K562 (cell line): ENCODE results near the gene SLC27A6. TPM values are rescaled to one million over a fixed set of nuclear protein-coding genes. Genes with fewer than 3 reads are reported as not detected.

ENCODE experiments used
- ATAC-seq: fragments of 200-7000 bp; cut with Tn5 transposase; 3 replicates; pipeline ENCODE4 v1.9.1; 2020; ENCODE audit warnings: moderate library complexity
- BruUV-seq: library from RNA; stranded (reverse); fragments of 400-500 nt; replicated peaks from 2 replicates; lab custom pipeline; 2021; lab: Mats Ljungman, UMichigan
- CTCF ChIA-PET: fragments of 300-600 bp; formaldehyde crosslinking; extraction: SDS; loops from one replicate; lab custom pipeline; 2021; ENCODE audit warnings: low intra/inter-chr PET ratio; lab: Yijun Ruan, JAX
- POLR2A ChIA-PET: fragments of 300-600, 350-650 bp; sonication (Branson Sonifier 250); formaldehyde crosslinking; extraction: SDS; loops from one replicate; lab custom pipeline; 2021; ENCODE audit warnings: antibody characterized with exemption, inconsistent platforms; lab: Yijun Ruan, JAX
- DNase-seq, 4 experiments: peaks; one replicate each; pipeline versions ENCODE4 v3.0.0 to v3.0.0-alpha.2; 2011 to 2018; ENCODE audit warnings: low spot score in 3 of 4, mixed read lengths in 3 of 4; ENCODE audit errors: extremely low read depth in 1 of 4
- FAIRE-seq: peaks from 2 replicates; lab custom pipeline; 2011; peaks lifted over from hg19 to GRCh38; lab: Jason Lieb, UNC
- H2AFZ ChIP-seq: 2 replicates; pipeline ENCODE4 v1.6.0; 2011; ENCODE audit warnings: low read depth, low read length, control low read depth, inconsistent platforms
- H3K27ac ChIP-seq: fragments of 200-600 bp; 3 replicates; pipeline ENCODE4 v1.8.0; 2011; ENCODE audit warnings: low read depth, mild to moderate bottlenecking, control low read depth, inconsistent platforms, low read length, moderate library complexity, mixed read lengths; ENCODE audit errors: extremely low read depth
- H3K27me3 ChIP-seq, 2 experiments: fragments of 300-600 bp in 1 of 2; 2 replicates in 1 of 2; 3 replicates in 1 of 2; pipeline versions ENCODE4 v1.6.0 to v1.8.0; 2011; ENCODE audit warnings: inconsistent platforms in 2 of 2, low read length in 2 of 2, mild to moderate bottlenecking in 1 of 2, mixed read lengths in 1 of 2, moderate library complexity in 1 of 2; ENCODE audit not compliant: control insufficient read depth in 2 of 2, insufficient read depth in 2 of 2
- H3K36me3 ChIP-seq: fragments of 300-600 bp; 3 replicates; pipeline ENCODE4 v1.8.0; 2011; ENCODE audit warnings: mild to moderate bottlenecking, low read length, inconsistent platforms; ENCODE audit not compliant: control insufficient read depth, insufficient read depth
- H3K4me1 ChIP-seq, 2 experiments: fragments of 200-600 bp in 1 of 2; replicated peaks in 1 of 2; 2 replicates in 1 of 2; 3 replicates in 1 of 2; pipeline versions ENCODE4 v1.5.1 to v1.8.0; 2011; ENCODE audit warnings: inconsistent platforms in 2 of 2, low read length in 2 of 2, mild to moderate bottlenecking in 1 of 2, mixed read lengths in 1 of 2, moderate library complexity in 1 of 2; ENCODE audit not compliant: control insufficient read depth in 2 of 2, insufficient read depth in 2 of 2
- H3K4me2 ChIP-seq: 2 replicates; pipeline ENCODE4 v1.6.1; 2011; ENCODE audit warnings: low read length, control low read depth, inconsistent platforms, mixed read lengths; ENCODE audit not compliant: insufficient read depth
- H3K4me3 ChIP-seq: fragments of 200-600 bp; sonication (generic), shearing (Covaris generic); 2 replicates; pipeline ENCODE4 v1.5.1; 2016; ENCODE audit warnings: control low read depth, inconsistent platforms
- H3K79me2 ChIP-seq: fragments of 200-600 bp; 3 replicates; pipeline ENCODE4 v1.8.0; 2011; ENCODE audit warnings: low read length, inconsistent platforms; ENCODE audit not compliant: control insufficient read depth, insufficient read depth
- H3K9ac ChIP-seq, 2 experiments: 2 replicates each; pipeline versions ENCODE4 v1.6.0 to v1.6.1; 2011; ENCODE audit warnings: low read depth in 2 of 2, low read length in 2 of 2, control low read depth in 1 of 2, inconsistent platforms in 1 of 2, mild to moderate bottlenecking in 1 of 2, mixed read lengths in 1 of 2; ENCODE audit not compliant: insufficient read depth in 1 of 2
- H3K9me1 ChIP-seq: one replicate; pipeline ENCODE4 v1.6.0; 2011; ENCODE audit warnings: inconsistent platforms, mild to moderate bottlenecking, low read length, moderate library complexity; ENCODE audit not compliant: control insufficient read depth, insufficient read depth
- H3K9me3 ChIP-seq: replicated peaks from 2 replicates; pipeline ENCODE4 v1.5.1; 2011; ENCODE audit warnings: low read depth, low read length, inconsistent platforms; ENCODE audit not compliant: control insufficient read depth, insufficient read depth
- H4K20me1 ChIP-seq: replicated peaks from 2 replicates; pipeline ENCODE4 v1.6.1; 2011; ENCODE audit warnings: low read length, inconsistent platforms, mixed read lengths; ENCODE audit not compliant: control insufficient read depth, insufficient read depth
- CXXC5 ChIP-seq: fragments of 250-450 bp; sonication (Bioruptor Pico); IDR thresholded peaks from 2 replicates; pipeline ENCODE4 v1.8.0; 2022; ENCODE audit warnings: inconsistent platforms, mild to moderate bottlenecking, moderate library complexity
- DMBX1 ChIP-seq: fragments of 250-450 bp; sonication (Bioruptor Pico); IDR thresholded peaks from 2 replicates; pipeline ENCODE4 v1.8.0; 2022; ENCODE audit warnings: inconsistent platforms, mild to moderate bottlenecking, moderate library complexity, borderline replicate concordance
- FOXA1 ChIP-seq: fragments of 450-650 bp; IDR thresholded peaks from 2 replicates; pipeline ENCODE4 v1.6.1; 2016; ENCODE audit warnings: mild to moderate bottlenecking, borderline replicate concordance
- KLF13 ChIP-seq: fragments of 450-650 bp; IDR thresholded peaks from 2 replicates; pipeline ENCODE4 v1.6.1; 2016; ENCODE audit warnings: missing genetic modification characterization, low read depth, mild to moderate bottlenecking, missing compliant biosample characterization, moderate library complexity, borderline replicate concordance
- MEIS2 ChIP-seq: fragments of 450-650 bp; IDR thresholded peaks from 2 replicates; pipeline ENCODE4 v1.6.1; 2014; ENCODE audit warnings: mild to moderate bottlenecking; ENCODE audit not compliant: partially characterized antibody
- MYNN ChIP-seq, 2 experiments: sonication (generic); formaldehyde crosslinking in 1 of 2; IDR thresholded peaks; 2 replicates each; pipeline versions ENCODE4 v1.5.0 to v1.6.1; 2016 to 2020; ENCODE audit warnings: antibody characterized with exemption in 1 of 2, missing genetic modification reagents in 1 of 2
- PURB ChIP-seq: sonication (generic); formaldehyde crosslinking; IDR thresholded peaks from 2 replicates; pipeline ENCODE4 v1.9.0; 2021; ENCODE audit warnings: low read depth, mild to moderate bottlenecking, missing genetic modification reagents
- SPI1 ChIP-seq: IDR thresholded peaks from 2 replicates; pipeline ENCODE4 v1.6.1; 2011; ENCODE audit warnings: low read depth, low read length, control low read depth, borderline replicate concordance
- ZBTB8A ChIP-seq: fragments of 450-650 bp; IDR thresholded peaks from 2 replicates; pipeline ENCODE4 v1.6.1; 2018; ENCODE audit warnings: mild to moderate bottlenecking, moderate library complexity; ENCODE audit not compliant: partially characterized antibody
- ZFX ChIP-seq: sonication (generic); formaldehyde crosslinking; IDR thresholded peaks from 2 replicates; pipeline ENCODE4 v1.8.0; 2022; ENCODE audit warnings: mild to moderate bottlenecking, missing genetic modification reagents, moderate library complexity
- WGBS: fragments of 100-300 bp; shearing (Covaris generic); methylation state at CpG from one replicate; pipeline ENCODE4 v1.1.6; 2016; ENCODE audit warnings: low coverage, mixed read lengths; ENCODE audit not compliant: insufficient coverage; ENCODE audit errors: missing lambda C conversion rate; 5-methylcytosine and 5-hydroxymethylcytosine counted together
- in situ Hi-C: fragments of 300-500 bp; cut with MboI; formaldehyde crosslinking; loops from 4 replicates; pipeline ENCODE4 v1.15.0; 2018; ENCODE audit warnings: inconsistent platforms, mixed read lengths
- intact Hi-C: fragments of 100-400 bp; cut with micrococcal nuclease; formaldehyde crosslinking; loops from 2 replicates; pipeline ENCODE4 v1.14.2; 2022
- polyA plus RNA-seq, 8 experiments: library from polyadenylated mRNA; depleted of rRNA in 4 of 8; stranded (reverse) in 5 of 8; unstranded in 3 of 8; fragments of >200 nt; fragmentation: Nextera tagmentation in 2 of 8; fragmentation: Illumina TruSeq in 1 of 8; extraction: Ambion mirVana in 2 of 8; extraction: Trizol in 1 of 8; gene quantifications; 2 replicates each; pipeline versions ENCODE4 v1.2.1 to v1.2.3, GENCODE V29; 2011 to 2014; ENCODE audit warnings: inconsistent platforms in 1 of 8, missing spikeins in 1 of 8
- total RNA-seq, 7 experiments: library from RNA; depleted of rRNA in 6 of 7; stranded (reverse); fragments of >200 nt in 6 of 7; fragmentation: Illumina TruSeq in 2 of 7; extraction: Trizol in 2 of 7; gene quantifications; 2 replicates each; pipeline versions ENCODE4 v1.2.1 to v1.2.3, GENCODE V29; 2011 to 2021; ENCODE audit warnings: low replicate concordance in 1 of 7
- TF ChIP-seq, protein P1 (sequence below): fragments of 200-800 bp; sonication (Bioruptor generic); IDR thresholded peaks from 2 replicates; pipeline ENCODE4 v1.6.1; 2017; ENCODE audit warnings: missing genetic modification characterization, missing compliant biosample characterization
- TF ChIP-seq, protein P2 (sequence below): fragments of 450-650 bp; formaldehyde crosslinking; IDR thresholded peaks from 2 replicates; pipeline ENCODE4 v1.4.0; 2020; ENCODE audit warnings: mild to moderate bottlenecking, mixed read lengths
- TF ChIP-seq, protein P3 (sequence below): fragments of 450-650 bp; IDR thresholded peaks from 2 replicates; pipeline ENCODE4 v1.6.1; 2016
- TF ChIP-seq, protein P4 (sequence below), 2 experiments: IDR thresholded peaks in 1 of 2; conservative IDR thresholded peaks in 1 of 2; 2 replicates each; pipeline ENCODE4 v1.6.1; 2016; ENCODE audit warnings: low read depth in 2 of 2, mild to moderate bottlenecking in 1 of 2, missing compliant biosample characterization in 1 of 2, missing genetic modification characterization in 1 of 2, moderate library complexity in 1 of 2

SLC27A6 gene
- total and polyA plus RNA-seq, 9 of the 15 experiments (the other 6 are each of a cell fraction or from before 2014, with no cell fraction given), result 0.56 to 1.9 (median 1.2) TPM

DNA sequence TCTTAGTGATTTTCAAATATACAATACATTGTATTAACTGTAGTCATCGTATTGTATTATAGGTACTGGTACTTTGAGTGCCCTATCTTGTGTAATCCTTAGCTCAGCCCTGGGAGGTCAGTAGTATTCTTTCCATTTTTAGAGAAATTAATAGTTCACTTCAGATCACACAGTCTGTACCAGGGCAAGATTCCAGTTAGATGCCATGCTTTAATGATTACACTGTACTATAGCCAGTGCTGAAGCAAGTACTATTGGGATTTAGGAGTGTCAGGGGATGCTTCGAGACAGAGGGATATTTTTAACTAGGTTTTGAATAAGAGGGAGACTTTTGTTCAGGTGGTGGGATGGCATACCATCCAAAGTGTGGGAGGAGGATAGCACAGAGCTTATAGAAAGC, 41.0 kb upstream of the SLC27A6 start (continued):
- no peak for TF ChIP-seq DMBX1
- no peak for TF ChIP-seq FOXA1
- TF ChIP-seq, protein P1, sequence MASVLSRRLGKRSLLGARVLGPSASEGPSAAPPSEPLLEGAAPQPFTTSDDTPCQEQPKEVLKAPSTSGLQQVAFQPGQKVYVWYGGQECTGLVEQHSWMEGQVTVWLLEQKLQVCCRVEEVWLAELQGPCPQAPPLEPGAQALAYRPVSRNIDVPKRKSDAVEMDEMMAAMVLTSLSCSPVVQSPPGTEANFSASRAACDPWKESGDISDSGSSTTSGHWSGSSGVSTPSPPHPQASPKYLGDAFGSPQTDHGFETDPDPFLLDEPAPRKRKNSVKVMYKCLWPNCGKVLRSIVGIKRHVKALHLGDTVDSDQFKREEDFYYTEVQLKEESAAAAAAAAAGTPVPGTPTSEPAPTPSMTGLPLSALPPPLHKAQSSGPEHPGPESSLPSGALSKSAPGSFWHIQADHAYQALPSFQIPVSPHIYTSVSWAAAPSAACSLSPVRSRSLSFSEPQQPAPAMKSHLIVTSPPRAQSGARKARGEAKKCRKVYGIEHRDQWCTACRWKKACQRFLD (CRISPR knock-in tag), result no peak
- TF ChIP-seq ZFX (CRISPR knock-in tag), result no peak

DNA sequence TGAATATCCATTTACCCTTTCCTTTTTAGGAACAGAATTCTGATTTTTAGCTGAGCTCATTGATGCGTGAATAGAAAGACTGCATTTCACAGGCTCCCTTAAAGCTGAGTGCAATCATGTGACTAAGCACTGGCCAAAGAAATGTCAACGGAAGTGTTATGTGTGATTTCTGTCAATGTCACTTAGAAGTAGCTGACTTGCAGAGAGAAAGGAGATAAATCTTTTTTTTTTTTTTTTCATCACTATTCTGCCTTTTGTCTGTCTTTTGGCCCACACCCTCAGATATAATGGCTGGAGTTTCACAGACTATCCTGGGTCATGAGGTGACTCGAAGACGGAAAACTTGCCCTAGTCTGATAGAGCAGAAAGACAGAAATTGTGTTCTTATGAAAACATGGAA, 39.3 kb upstream of the SLC27A6 start:
- ChIA-PET POLR2A (no interaction called here), CTCF (interaction anchor here (0.7 kb wide), 1 partner anchor 724 kb away, joined by 3 read pairs; no protein-coding TSS in a partner anchor)
- Histone ChIP-seq H3K79me2 (no peaks in the 10 kb centered on the region), H3K27me3 (no peaks in the 10 kb centered on the region), H3K4me3 (no peak overlapping the region), H3K4me1 (no peaks in the 10 kb centered on the region), H3K9ac (no peak overlapping the region), H3K27ac (no peak overlapping the region)
- WGBS, result 2% methylated on average over 4 of the region's 4 CpGs
- no peak for FAIRE-seq
- in situ Hi-C loops, result no loop called here
- no peak for ATAC-seq
- TF ChIP-seq PURB (no peak), ZBTB8A (no peak), MEIS2 (peak; percentile 30), KLF13 (tag) (no peak), SPI1 (no peak), MYNN (IDR thresholded peaks at IDR 0.05) (no peak), MYNN (CRISPR knock-in tag; IDR thresholded peaks at IDR 0.05) (no peak), CXXC5 (0 out of 2 replicates have a peak, but pooled peaks have one; percentile 13)
- TF ChIP-seq, protein P2, sequence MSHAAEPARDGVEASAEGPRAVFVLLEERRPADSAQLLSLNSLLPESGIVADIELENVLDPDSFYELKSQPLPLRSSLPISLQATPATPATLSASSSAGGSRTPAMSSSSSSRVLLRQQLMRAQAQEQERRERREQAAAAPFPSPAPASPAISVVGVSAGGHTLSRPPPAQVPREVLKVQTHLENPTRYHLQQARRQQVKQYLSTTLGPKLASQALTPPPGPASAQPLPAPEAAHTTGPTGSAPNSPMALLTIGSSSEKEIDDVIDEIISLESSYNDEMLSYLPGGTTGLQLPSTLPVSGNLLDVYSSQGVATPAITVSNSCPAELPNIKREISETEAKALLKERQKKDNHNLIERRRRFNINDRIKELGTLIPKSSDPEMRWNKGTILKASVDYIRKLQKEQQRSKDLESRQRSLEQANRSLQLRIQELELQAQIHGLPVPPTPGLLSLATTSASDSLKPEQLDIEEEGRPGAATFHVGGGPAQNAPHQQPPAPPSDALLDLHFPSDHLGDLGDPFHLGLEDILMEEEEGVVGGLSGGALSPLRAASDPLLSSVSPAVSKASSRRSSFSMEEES, result peak; percentile 87
- TF ChIP-seq, protein P3, sequence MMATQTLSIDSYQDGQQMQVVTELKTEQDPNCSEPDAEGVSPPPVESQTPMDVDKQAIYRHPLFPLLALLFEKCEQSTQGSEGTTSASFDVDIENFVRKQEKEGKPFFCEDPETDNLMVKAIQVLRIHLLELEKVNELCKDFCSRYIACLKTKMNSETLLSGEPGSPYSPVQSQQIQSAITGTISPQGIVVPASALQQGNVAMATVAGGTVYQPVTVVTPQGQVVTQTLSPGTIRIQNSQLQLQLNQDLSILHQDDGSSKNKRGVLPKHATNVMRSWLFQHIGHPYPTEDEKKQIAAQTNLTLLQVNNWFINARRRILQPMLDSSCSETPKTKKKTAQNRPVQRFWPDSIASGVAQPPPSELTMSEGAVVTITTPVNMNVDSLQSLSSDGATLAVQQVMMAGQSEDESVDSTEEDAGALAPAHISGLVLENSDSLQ, result 0 out of 2 replicates have a peak, but pooled peaks have one; percentile 11
- TF ChIP-seq, protein P4, sequence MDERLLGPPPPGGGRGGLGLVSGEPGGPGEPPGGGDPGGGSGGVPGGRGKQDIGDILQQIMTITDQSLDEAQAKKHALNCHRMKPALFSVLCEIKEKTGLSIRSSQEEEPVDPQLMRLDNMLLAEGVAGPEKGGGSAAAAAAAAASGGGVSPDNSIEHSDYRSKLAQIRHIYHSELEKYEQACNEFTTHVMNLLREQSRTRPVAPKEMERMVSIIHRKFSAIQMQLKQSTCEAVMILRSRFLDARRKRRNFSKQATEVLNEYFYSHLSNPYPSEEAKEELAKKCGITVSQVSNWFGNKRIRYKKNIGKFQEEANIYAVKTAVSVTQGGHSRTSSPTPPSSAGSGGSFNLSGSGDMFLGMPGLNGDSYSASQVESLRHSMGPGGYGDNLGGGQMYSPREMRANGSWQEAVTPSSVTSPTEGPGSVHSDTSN (CRISPR knock-in tag; IDR thresholded peaks at IDR 0.05; ENCODE audit: low read depth), result no peak
- TF ChIP-seq, protein P4 (tag; conservative IDR thresholded peaks at IDR 0.05; ENCODE audit: low read depth), result peak; percentile 89
- TF ChIP-seq, all 486 proteins: peak for 5
- Histone ChIP-seq H4K20me1 (no peaks in the 10 kb centered on the region), H2AFZ (no peak overlapping the region), H3K9me1 (no peaks in the 10 kb centered on the region), H3K36me3 (no peaks in the 10 kb centered on the region), H3K4me2 (no peak overlapping the region), H3K9me3 (no peaks in the 10 kb centered on the region)
- DNase-seq, result peak in 1 of 4 experiments; percentile 10
- intact Hi-C loops, result no loop called here
- no TSS peak for BruUV-seq
